IMR-90 (cell line): Measurements from ENCODE around the gene RHOG. TPM values are rescaled to one million over a fixed set of nuclear protein-coding genes. Genes with fewer than 3 reads are reported as not detected.

ENCODE experiments used
- ATAC-seq: fragments of 200-7000 bp; cut with Tn5 transposase; 2 replicates; pipeline ENCODE4 v1.9.1; 2020; ENCODE audit warnings: low read depth, mild to moderate bottlenecking, moderate library complexity
- BruUV-seq: library from RNA; stranded (reverse); fragments of 400-500 nt; replicated peaks from 2 replicates; lab custom pipeline; 2021; lab: Mats Ljungman, UMichigan
- CTCF ChIA-PET: fragments of 300-600 bp; formaldehyde crosslinking; extraction: SDS; loops from one replicate; lab custom pipeline; 2021; ENCODE audit warnings: antibody characterized with exemption; lab: Yijun Ruan, JAX
- POLR2A ChIA-PET: fragments of 300-600 bp; sonication (Branson Sonifier 250); formaldehyde crosslinking; loops from one replicate; lab custom pipeline; 2022; ENCODE audit warnings: antibody characterized with exemption; ENCODE audit not compliant: unreplicated experiment; lab: Charles Lee
- DNase-seq: peaks from one replicate; pipeline ENCODE4 v3.0.0; 2013
- H2AFZ ChIP-seq: replicated peaks from 2 replicates; pipeline ENCODE3; 2013; ENCODE audit warnings: low read length, mild to moderate bottlenecking; ENCODE audit not compliant: poor library complexity
- H2AK5ac ChIP-seq: 2 replicates; pipeline ENCODE4 v1.6.1; 2013; ENCODE audit warnings: low read depth, low read length, inconsistent platforms
- H2AK9ac ChIP-seq: replicated peaks from 2 replicates; pipeline ENCODE3; 2013; ENCODE audit warnings: mild to moderate bottlenecking, low read depth, low read length, moderate library complexity; ENCODE audit not compliant: poor library complexity
- H2BK120ac ChIP-seq: 2 replicates; pipeline ENCODE4 v1.6.1; 2013; ENCODE audit warnings: low read depth, low read length, inconsistent platforms
- H2BK15ac ChIP-seq: 3 replicates; pipeline ENCODE4 v1.6.1; 2013; ENCODE audit warnings: low read depth, low read length, inconsistent platforms
- H2BK20ac ChIP-seq: 2 replicates; pipeline ENCODE4 v1.6.1; 2013; ENCODE audit warnings: low read depth, mild to moderate bottlenecking, inconsistent platforms, low read length, moderate library complexity
- H2BK5ac ChIP-seq: 2 replicates; pipeline ENCODE4 v1.6.1; 2013; ENCODE audit warnings: mild to moderate bottlenecking, low read depth, low read length, inconsistent platforms; ENCODE audit not compliant: poor library complexity, severe bottlenecking
- H3K14ac ChIP-seq: replicated peaks from 2 replicates; pipeline ENCODE4 v1.6.1; 2013; ENCODE audit warnings: low read depth, low read length, inconsistent platforms
- H3K18ac ChIP-seq: 2 replicates; pipeline ENCODE4 v1.6.1; 2013; ENCODE audit warnings: low read depth, low read length, control low read depth
- H3K23ac ChIP-seq: 2 replicates; pipeline ENCODE4 v1.6.1; 2013; ENCODE audit warnings: low read depth, low read length, inconsistent platforms
- H3K27ac ChIP-seq: 2 replicates; pipeline ENCODE4 v1.5.1; 2013; ENCODE audit warnings: mild to moderate bottlenecking, control low read depth, low read length; ENCODE audit not compliant: insufficient read depth
- H3K27me3 ChIP-seq: 2 replicates; pipeline ENCODE4 v1.6.1; 2013; ENCODE audit warnings: low read length; ENCODE audit not compliant: control insufficient read depth, insufficient read depth
- H3K36me3 ChIP-seq: 2 replicates; pipeline ENCODE4 v1.6.1; 2013; ENCODE audit warnings: low read length, mixed read lengths; ENCODE audit not compliant: control insufficient read depth, insufficient read depth
- H3K4ac ChIP-seq: 2 replicates; pipeline ENCODE4 v1.6.1; 2013; ENCODE audit warnings: low read depth, low read length, inconsistent platforms
- H3K4me1 ChIP-seq: 2 replicates; pipeline ENCODE4 v1.6.1; 2013; ENCODE audit warnings: low read length, mixed read lengths; ENCODE audit not compliant: control insufficient read depth, insufficient read depth
- H3K4me2 ChIP-seq: 2 replicates; pipeline ENCODE4 v1.6.1; 2013; ENCODE audit warnings: low read depth, mild to moderate bottlenecking, control low read depth, low read length, moderate library complexity
- H3K4me3 ChIP-seq: 2 replicates; pipeline ENCODE4 v1.5.1; 2013; ENCODE audit warnings: low read depth, mild to moderate bottlenecking, control low read depth, low read length, moderate library complexity; ENCODE audit not compliant: insufficient read depth
- H3K56ac ChIP-seq: 2 replicates; pipeline ENCODE4 v1.6.1; 2013; ENCODE audit warnings: low read length, inconsistent platforms; ENCODE audit not compliant: insufficient read depth; ENCODE audit errors: extremely low read depth
- H3K79me1 ChIP-seq, 2 experiments: 2 replicates each; pipeline ENCODE4 v1.6.1; 2013; ENCODE audit warnings: low read length in 2 of 2, inconsistent platforms in 1 of 2, low read depth in 1 of 2
- H3K9ac ChIP-seq: 2 replicates; pipeline ENCODE4 v1.6.1; 2013; ENCODE audit warnings: low read depth, low read length, control low read depth
- H3K9me1 ChIP-seq: 2 replicates; pipeline ENCODE4 v1.6.1; 2013; ENCODE audit warnings: low read length, inconsistent platforms; ENCODE audit not compliant: insufficient read depth
- H3K9me3 ChIP-seq: 2 replicates; pipeline ENCODE4 v1.6.1; 2013; ENCODE audit warnings: low read length; ENCODE audit not compliant: control insufficient read depth, insufficient read depth
- H4K20me1 ChIP-seq: 2 replicates; pipeline ENCODE4 v1.6.1; 2013; ENCODE audit warnings: low read length, inconsistent platforms; ENCODE audit not compliant: insufficient read depth
- H4K5ac ChIP-seq: 2 replicates; pipeline ENCODE4 v1.6.1; 2013; ENCODE audit warnings: mild to moderate bottlenecking, low read depth, low read length, control low read depth
- H4K8ac ChIP-seq, 2 experiments: 2 replicates each; pipeline ENCODE4 v1.6.1; 2013; ENCODE audit warnings: low read depth in 2 of 2, low read length in 2 of 2, control low read depth in 1 of 2, inconsistent platforms in 1 of 2
- H4K91ac ChIP-seq: 2 replicates; pipeline ENCODE4 v1.6.1; 2013; ENCODE audit warnings: low read depth, low read length, inconsistent platforms; ENCODE audit not compliant: insufficient read depth
- BHLHE40 ChIP-seq: fragments of 150-350 bp; IDR thresholded peaks from 2 replicates; pipeline ENCODE4 v1.6.1; 2016; ENCODE audit warnings: mild to moderate bottlenecking, low read depth, low read length
- CEBPB ChIP-seq: IDR thresholded peaks from 2 replicates; pipeline ENCODE4 v1.6.1; 2012; ENCODE audit warnings: low read depth, low read length, improper control_type of control experiment
- CHD1 ChIP-seq: IDR thresholded peaks from 2 replicates; pipeline ENCODE4 v1.6.1; 2012; ENCODE audit warnings: low read depth, low read length, improper control_type of control experiment
- FOS ChIP-seq: fragments of 150-350 bp; IDR thresholded peaks from 2 replicates; pipeline ENCODE4 v1.6.1; 2016; ENCODE audit warnings: low read depth, low read length
- MAZ ChIP-seq: IDR thresholded peaks from 2 replicates; pipeline ENCODE4 v1.6.1; 2012; ENCODE audit warnings: low read depth, mild to moderate bottlenecking, low read length, improper control_type of control experiment, moderate library complexity, borderline replicate concordance
- MXI1 ChIP-seq: IDR thresholded peaks from 2 replicates; pipeline ENCODE4 v1.6.1; 2012; ENCODE audit warnings: low read depth, mild to moderate bottlenecking, low read length, moderate library complexity, borderline replicate concordance
- NFE2L2 ChIP-seq: fragments of 150-350 bp; IDR thresholded peaks from 2 replicates; pipeline ENCODE4 v1.6.1; 2016; ENCODE audit warnings: low read depth, mild to moderate bottlenecking, low read length
- POLR2A ChIP-seq: IDR thresholded peaks from 2 replicates; pipeline ENCODE4 v1.6.1; 2012; ENCODE audit warnings: mild to moderate bottlenecking, low read depth, low read length
- SMC3 ChIP-seq: fragments of 150-350 bp; IDR thresholded peaks from 2 replicates; pipeline ENCODE4 v1.6.1; 2016; ENCODE audit warnings: low read depth, mild to moderate bottlenecking, antibody characterized with exemption, low read length, moderate library complexity
- WGBS, 2 experiments: methylation state at CpG; one replicate each; pipeline versions ENCODE4 v1.1.5 to v1.1.7; 2013; ENCODE audit warnings: missing lambda C conversion rate in 2 of 2; ENCODE audit not compliant: insufficient read length in 1 of 2; ENCODE audit errors: extremely low coverage in 2 of 2; 5-methylcytosine and 5-hydroxymethylcytosine counted together
- dilution Hi-C: fragments of 300-500 bp; cut with HindIII; formaldehyde crosslinking; loops from one replicate; pipeline ENCODE4 v1.14.3; 2018; ENCODE audit warnings: low sequenced_read_pairs; ENCODE audit not compliant: unreplicated experiment
- in situ Hi-C: fragments of 300-500 bp; cut with MboI; formaldehyde crosslinking; loops from 3 replicates; pipeline ENCODE4 v1.14.3; 2019; ENCODE audit warnings: low sequenced_read_pairs, inconsistent platforms, mixed read lengths
- intact Hi-C: fragments of 100-400 bp; cut with micrococcal nuclease; formaldehyde crosslinking; loops from 2 replicates; pipeline ENCODE4 v1.10.0; 2022
- polyA plus RNA-seq, 3 experiments: library from polyadenylated mRNA; depleted of rRNA; stranded (reverse); fragments of >200 nt; gene quantifications; 2 replicates each; pipeline ENCODE4 v1.2.3, GENCODE V29; 2012; ENCODE audit warnings: low replicate concordance in 1 of 3
- total RNA-seq: library from RNA; depleted of rRNA; stranded (reverse); fragments of >200 nt; gene quantifications from 2 replicates; pipeline ENCODE4 v1.2.3, GENCODE V29; 2012
- TF ChIP-seq, protein P1 (sequence below): fragments of 150-350 bp; IDR thresholded peaks from 2 replicates; pipeline ENCODE4 v1.6.1; 2017; ENCODE audit warnings: mild to moderate bottlenecking, antibody characterized with exemption, low read length, low read depth
- TF ChIP-seq, protein P2 (sequence below): fragments of 150-350 bp; IDR thresholded peaks from 2 replicates; pipeline ENCODE4 v1.6.1; 2016; ENCODE audit warnings: low read depth, mild to moderate bottlenecking, low read length, moderate library complexity, borderline replicate concordance
- TF ChIP-seq, protein P3 (sequence below): conservative IDR thresholded peaks from 2 replicates; pipeline ENCODE4 v1.5.1; 2012; ENCODE audit warnings: mild to moderate bottlenecking, low read depth, low read length, improper control_type of control experiment

Gene RHOG
- total and polyA plus RNA-seq, 2 of the 4 experiments (the other 2 are of a cell fraction), result 16.3 to 114 TPM

- Histone ChIP-seq H3K56ac (peak within 1 kb of the TSS; percentile 52), H3K9ac (peak within 1 kb of the TSS; percentile 84), H2BK20ac (no peak within 1 kb of the TSS), H2BK5ac (peak within 1 kb of the TSS; percentile 76), H3K4ac (peak within 1 kb of the TSS; percentile 96), H2AFZ (peak within 1 kb of the TSS; percentile 90), H3K36me3 (peaks cover 12% of the 10 kb centered on the region), H2BK15ac (peak within 1 kb of the TSS; percentile 69; the same call in 1 of the 3 replicates), H3K4me2 (peak within 1 kb of the TSS; percentile 97), H3K27me3 (no peaks in the 10 kb centered on the region), H4K91ac (peak within 1 kb of the TSS; percentile 89), H3K27ac (peak within 1 kb of the TSS; percentile 79), H3K79me1 (peaks cover 4 to 24% of the 10 kb centered on the region in 2 experiments; a peak in 2 of 4 replicates), H3K14ac (peak within 1 kb of the TSS; percentile 88), H3K4me3 (peak within 1 kb of the TSS; percentile 74), H3K23ac (peak within 1 kb of the TSS; percentile 93), H4K5ac (peak within 1 kb of the TSS; percentile 85), H3K4me1 (no peaks in the 10 kb centered on the region; the same call in 1 of the 2 replicates), H4K20me1 (peaks cover 41% of the 10 kb centered on the region), H2BK120ac (peak within 1 kb of the TSS; percentile 79; the same call in 1 of the 2 replicates), H2AK9ac (peak within 1 kb of the TSS; percentile 94), H3K9me1 (peaks cover 7% of the 10 kb centered on the region; the same call in 1 of the 2 replicates), H2AK5ac (peak within 1 kb of the TSS; percentile 88), H4K8ac (peak within 1 kb of the TSS; percentile 91 to 99), H3K9me3 (no peaks in the 10 kb centered on the region), H3K18ac (peak within 1 kb of the TSS; percentile 54)
- POLR2A ChIA-PET, result no interaction called here
- 1% methylated on average over 20 of the region's 86 CpGs; no CpG with 5 or more reads in 1 of the 2 experiments for WGBS, 2 experiments
- TF ChIP-seq POLR2A, result peak; percentile 97
- no peak for TF ChIP-seq SMC3
- TF ChIP-seq CEBPB, result peak; percentile 99
- TF ChIP-seq MXI1, result peak; percentile 94; the same call in 1 of the 2 replicates
- TF ChIP-seq, protein P1, sequence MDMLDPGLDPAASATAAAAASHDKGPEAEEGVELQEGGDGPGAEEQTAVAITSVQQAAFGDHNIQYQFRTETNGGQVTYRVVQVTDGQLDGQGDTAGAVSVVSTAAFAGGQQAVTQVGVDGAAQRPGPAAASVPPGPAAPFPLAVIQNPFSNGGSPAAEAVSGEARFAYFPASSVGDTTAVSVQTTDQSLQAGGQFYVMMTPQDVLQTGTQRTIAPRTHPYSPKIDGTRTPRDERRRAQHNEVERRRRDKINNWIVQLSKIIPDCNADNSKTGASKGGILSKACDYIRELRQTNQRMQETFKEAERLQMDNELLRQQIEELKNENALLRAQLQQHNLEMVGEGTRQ, result peak; percentile 84
- TF ChIP-seq, protein P2, sequence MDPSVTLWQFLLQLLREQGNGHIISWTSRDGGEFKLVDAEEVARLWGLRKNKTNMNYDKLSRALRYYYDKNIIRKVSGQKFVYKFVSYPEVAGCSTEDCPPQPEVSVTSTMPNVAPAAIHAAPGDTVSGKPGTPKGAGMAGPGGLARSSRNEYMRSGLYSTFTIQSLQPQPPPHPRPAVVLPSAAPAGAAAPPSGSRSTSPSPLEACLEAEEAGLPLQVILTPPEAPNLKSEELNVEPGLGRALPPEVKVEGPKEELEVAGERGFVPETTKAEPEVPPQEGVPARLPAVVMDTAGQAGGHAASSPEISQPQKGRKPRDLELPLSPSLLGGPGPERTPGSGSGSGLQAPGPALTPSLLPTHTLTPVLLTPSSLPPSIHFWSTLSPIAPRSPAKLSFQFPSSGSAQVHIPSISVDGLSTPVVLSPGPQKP, result no peak
- peak; percentile 34; the same call in 1 of the 2 replicates for TF ChIP-seq FOS
- peak; percentile 98 for TF ChIP-seq MAZ
- no peak for TF ChIP-seq NFE2L2
- 0 out of 2 replicates have a peak, but pooled peaks have one; percentile 9 for TF ChIP-seq CHD1
- TF ChIP-seq BHLHE40, result 0 out of 2 replicates have a peak, but pooled peaks have one; percentile 10
- TF ChIP-seq, protein P3, sequence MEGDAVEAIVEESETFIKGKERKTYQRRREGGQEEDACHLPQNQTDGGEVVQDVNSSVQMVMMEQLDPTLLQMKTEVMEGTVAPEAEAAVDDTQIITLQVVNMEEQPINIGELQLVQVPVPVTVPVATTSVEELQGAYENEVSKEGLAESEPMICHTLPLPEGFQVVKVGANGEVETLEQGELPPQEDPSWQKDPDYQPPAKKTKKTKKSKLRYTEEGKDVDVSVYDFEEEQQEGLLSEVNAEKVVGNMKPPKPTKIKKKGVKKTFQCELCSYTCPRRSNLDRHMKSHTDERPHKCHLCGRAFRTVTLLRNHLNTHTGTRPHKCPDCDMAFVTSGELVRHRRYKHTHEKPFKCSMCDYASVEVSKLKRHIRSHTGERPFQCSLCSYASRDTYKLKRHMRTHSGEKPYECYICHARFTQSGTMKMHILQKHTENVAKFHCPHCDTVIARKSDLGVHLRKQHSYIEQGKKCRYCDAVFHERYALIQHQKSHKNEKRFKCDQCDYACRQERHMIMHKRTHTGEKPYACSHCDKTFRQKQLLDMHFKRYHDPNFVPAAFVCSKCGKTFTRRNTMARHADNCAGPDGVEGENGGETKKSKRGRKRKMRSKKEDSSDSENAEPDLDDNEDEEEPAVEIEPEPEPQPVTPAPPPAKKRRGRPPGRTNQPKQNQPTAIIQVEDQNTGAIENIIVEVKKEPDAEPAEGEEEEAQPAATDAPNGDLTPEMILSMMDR, result no peak
- DNase-seq (peak; percentile 100), ATAC-seq (peak; percentile 96)
- BruUV-seq, result no TSS peak
- intact Hi-C loops, result loop anchor here (5.0 kb wide), 1 partner anchor 45 kb away; the partner anchor contains the start of gene RHOG
- CTCF ChIA-PET, result interaction anchor here (0.6 to 1.0 kb wide), 2 partner anchors 11 to 71 kb away, joined by 4 to 5 read pairs; partner anchors contain the start of gene PGAP2
- dilution Hi-C loops, result no loop called here
- in situ Hi-C loops, result no loop called here
Observed at GRCh38 chr11:3797329-3798090, 43.2 kb downstream of the RHOG start, which contains the start of gene NUP98. Gene NUP98, minus strand, starts transcription at chr11:3797554. Its CDS starts 15,437 bp downstream, at chr11:3782117.
